Spleen (tissue), 7 donors: ENCODE results near the gene HECA.

ENCODE experiments used
- CTCF ChIP-seq, 11 experiments: fragments of 200-600 bp in 7 of 11; fragments of 450-650 bp in 4 of 11; sonication (generic) in 4 of 11; IDR thresholded peaks in 8 of 11; conservative IDR thresholded peaks in 3 of 11; 1 replicate in 7 of 11; 2 replicates in 4 of 11; pipeline versions ENCODE4 v1.4.0 to v1.8.0; 2016 to 2021; ENCODE audit warnings: antibody characterized with exemption in 11 of 11, inconsistent platforms in 4 of 11, mild to moderate bottlenecking in 1 of 11
- POLR2A ChIP-seq, 3 donors: fragments of 450-650 bp; IDR thresholded peaks; one replicate each; pipeline ENCODE4 v1.5.1; 2017; ENCODE audit warnings: antibody characterized with exemption in 3 of 3, mild to moderate bottlenecking in 1 of 3
- donor health status: DM: no; HTN: no; CAD: no; lungs with moderate emphysema.
- donor health status: DM: no; HTN: no; CAD: no.
- donor health status: DM: no; HTN: no; CAD: no.

GRCh38 chr6:139172151-139172550 is 37.3 kb downstream of the HECA start:
- TF ChIP-seq CTCF (IDR thresholded peaks at IDR 0.05 in 8 of 11, conservative IDR thresholded peaks at IDR 0.05 in 3 of 11) = no peak
- TF ChIP-seq POLR2A (IDR thresholded peaks at IDR 0.05) = no peak
